ENCODE measurements around the gene NEURL1B.

Gene NEURL1B

DNA sequence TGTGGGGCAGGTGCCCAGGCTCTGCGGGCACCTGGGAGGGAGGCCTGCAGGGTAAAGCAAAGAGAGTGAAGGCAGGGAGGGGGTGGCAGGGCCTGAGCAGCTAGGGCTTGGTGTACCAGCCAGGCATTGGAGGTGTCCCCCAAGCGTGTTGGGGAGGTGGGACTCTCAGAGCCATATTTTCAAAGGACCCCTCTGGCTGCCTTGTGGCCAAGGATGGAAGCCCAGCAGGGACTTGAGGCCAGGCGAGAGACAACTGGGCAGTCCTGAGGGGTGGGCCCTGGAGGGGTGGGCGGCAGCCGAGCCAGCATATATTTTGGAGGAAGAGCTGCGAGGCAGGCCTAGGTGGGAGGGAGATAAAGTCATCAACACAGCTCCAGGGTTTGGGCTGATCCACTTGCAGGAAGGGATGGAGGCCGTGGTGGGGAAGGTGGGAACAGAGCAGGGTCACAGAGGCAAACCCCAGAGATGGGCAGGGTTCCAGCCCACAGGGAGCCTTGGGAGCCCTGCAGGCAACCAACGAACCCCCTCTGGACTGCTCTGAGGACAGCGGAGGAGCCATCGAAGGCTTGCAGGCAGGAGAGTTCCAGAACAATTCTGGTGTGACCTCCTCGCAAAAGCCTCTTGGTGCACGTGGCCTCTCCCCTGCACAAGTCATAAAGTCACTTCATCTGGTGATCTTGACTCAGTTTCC, 94.2 kb downstream of the NEURL1B start:
- FAIRE-seq (no peak), DNase-seq (ENCODE audit: insufficient read length) (no peak)
- TF ChIP-seq POLR2AphosphoS5 (IDR thresholded peaks at IDR 0.05; ENCODE audit: low read depth, low read length), result no peak
- TF ChIP-seq POLR2A (IDR thresholded peaks at IDR 0.05; ENCODE audit: low read depth, low read length), result no peak
- TF ChIP-seq TAF1 (IDR thresholded peaks at IDR 0.05; ENCODE audit: borderline replicate concordance, low read depth, low read length), result no peak

DNA sequence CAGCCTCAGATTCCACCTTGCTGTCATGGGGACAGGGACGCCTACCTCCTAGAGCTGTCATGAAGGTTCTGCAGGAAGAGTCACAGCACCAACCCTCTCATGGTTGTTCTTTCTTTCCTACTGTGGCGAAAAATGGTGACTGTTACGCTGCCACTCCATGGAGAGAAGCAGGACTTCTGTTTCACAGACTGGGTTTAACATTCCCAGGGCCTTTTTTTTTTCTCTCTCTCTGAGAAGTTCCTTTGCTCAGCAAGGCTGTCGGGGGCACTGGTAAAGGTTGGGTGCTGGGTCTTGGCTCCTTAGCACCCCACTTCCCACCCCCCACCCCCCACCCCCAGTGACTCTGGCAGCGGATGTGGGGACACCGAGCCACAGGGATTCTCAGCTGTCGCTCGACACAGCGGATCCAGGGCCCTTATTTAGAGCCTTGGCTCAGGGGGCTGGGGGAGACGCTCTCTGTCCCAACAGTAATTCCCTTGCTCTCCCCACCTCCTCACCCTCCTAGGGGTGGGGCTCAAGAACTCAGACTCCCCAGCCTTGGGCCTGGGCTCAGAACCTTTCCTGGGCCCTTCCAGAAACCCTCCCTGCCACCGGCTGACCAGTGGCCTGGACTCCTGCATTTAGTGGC, 95.6 kb downstream of the NEURL1B start:
- FAIRE-seq (no peak), DNase-seq (ENCODE audit: insufficient read length) (no peak)
- TF ChIP-seq TAF1 (IDR thresholded peaks at IDR 0.05; ENCODE audit: borderline replicate concordance, low read depth, low read length) (no peak), POLR2AphosphoS5 (IDR thresholded peaks at IDR 0.05; ENCODE audit: low read depth, low read length) (no peak), POLR2A (IDR thresholded peaks at IDR 0.05; ENCODE audit: low read depth, low read length) (no peak)

GRCh38 chr5:172739375-172739774, 98.3 kb downstream of the NEURL1B start:
- DNase-seq (ENCODE audit: insufficient read length) (no peak), FAIRE-seq (no peak)
- TF ChIP-seq POLR2A (IDR thresholded peaks at IDR 0.05; ENCODE audit: low read depth, low read length) (no peak), TAF1 (IDR thresholded peaks at IDR 0.05; ENCODE audit: borderline replicate concordance, low read depth, low read length) (no peak), POLR2AphosphoS5 (IDR thresholded peaks at IDR 0.05; ENCODE audit: low read depth, low read length) (no peak)

DNA sequence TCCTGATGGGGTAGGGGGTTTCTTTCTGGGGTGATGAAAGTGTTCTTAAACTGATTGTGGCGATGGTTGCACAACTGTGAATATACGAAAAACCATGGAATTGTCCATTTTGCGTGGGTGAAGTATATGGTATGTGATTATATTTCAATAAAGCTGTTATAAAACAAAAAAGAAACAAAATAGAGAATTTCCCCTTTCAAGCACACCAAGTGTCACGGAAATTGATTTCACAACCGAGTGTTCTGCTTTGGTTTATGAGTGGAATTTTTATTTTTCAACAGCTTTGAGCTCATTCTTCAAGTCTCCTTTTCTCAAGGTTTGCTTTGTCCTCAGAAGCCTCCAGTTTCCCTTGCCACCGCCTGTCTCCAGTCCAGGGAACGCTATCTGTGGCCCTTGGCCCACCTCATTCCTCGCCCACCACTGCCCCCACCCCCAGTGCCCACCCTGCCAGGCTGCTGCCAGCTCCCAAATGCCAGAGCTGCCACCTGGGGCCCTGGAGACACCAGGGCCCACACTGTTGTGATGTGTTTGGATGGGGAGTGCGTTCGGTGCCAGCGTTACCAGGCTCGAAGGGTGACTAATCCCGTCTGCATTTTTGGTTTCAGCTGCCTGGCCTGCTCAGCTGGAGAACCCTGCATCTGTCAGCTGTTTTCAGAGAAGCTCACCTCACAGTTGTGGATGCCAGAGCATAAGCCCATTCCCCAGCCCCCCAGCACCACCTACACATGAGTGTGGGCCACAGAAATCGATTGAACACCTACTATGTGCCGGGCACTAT, 99.6 kb downstream of the NEURL1B start:
- TF ChIP-seq POLR2AphosphoS5 (IDR thresholded peaks at IDR 0.05; ENCODE audit: low read depth, low read length) (no peak), TAF1 (IDR thresholded peaks at IDR 0.05; ENCODE audit: borderline replicate concordance, low read depth, low read length) (no peak), POLR2A (IDR thresholded peaks at IDR 0.05; ENCODE audit: low read depth, low read length) (no peak)
- DNase-seq (ENCODE audit: insufficient read length) (no peak), FAIRE-seq (no peak)

Data from GM12892 (cell line).